Tibial nerve (tissue), 4 donors: ENCODE data around the gene CADPS. TPM values are rescaled to one million over a fixed set of nuclear protein-coding genes. Genes with fewer than 3 reads are reported as not detected.

Experiments
- DNase-seq, 2 donors: peaks; one replicate each; pipeline ENCODE4 v3.0.0-alpha.2; 2019; ENCODE audit warnings: low spot score in 2 of 2
- H3K27ac ChIP-seq, 4 donors: fragments of 200-600 bp; sonication (generic) in 3 of 4; one replicate each; pipeline ENCODE4 v1.5.1; 2017 to 2019; ENCODE audit warnings: mild to moderate bottlenecking in 1 of 4
- H3K27me3 ChIP-seq, 2 donors: fragments of 200-600 bp; sonication (generic) in 1 of 2; one replicate each; pipeline versions ENCODE4 v1.5.1 to v1.6.0; 2017 to 2019
- H3K36me3 ChIP-seq, 3 donors: fragments of 200-600 bp; sonication (generic); one replicate each; pipeline ENCODE4 v1.5.1; 2018 to 2019
- H3K4me1 ChIP-seq, 4 donors: fragments of 200-600 bp; sonication (generic) in 3 of 4; one replicate each; pipeline ENCODE4 v1.5.1; 2017 to 2019
- H3K4me3 ChIP-seq, 4 donors: fragments of 200-600 bp; sonication (generic) in 3 of 4; one replicate each; pipeline ENCODE4 v1.5.1; 2017 to 2019; ENCODE audit warnings: mild to moderate bottlenecking in 1 of 4, moderate library complexity in 1 of 4
- H3K9me3 ChIP-seq, 4 donors: fragments of 200-600 bp; sonication (generic) in 3 of 4; one replicate each; pipeline ENCODE4 v1.5.1; 2017 to 2019
- EP300 ChIP-seq, 2 donors: sonication (generic); formaldehyde crosslinking; IDR thresholded peaks; one replicate each; pipeline ENCODE4 v1.6.1; 2017; ENCODE audit warnings: antibody characterized with exemption in 2 of 2, mild to moderate bottlenecking in 1 of 2
- POLR2A ChIP-seq, 2 donors: fragments of 450-650 bp; IDR thresholded peaks; one replicate each; pipeline ENCODE4 v1.6.1; 2017; ENCODE audit warnings: antibody characterized with exemption in 2 of 2, mild to moderate bottlenecking in 2 of 2, moderate library complexity in 2 of 2
- WGBS, 2 donors: methylation state at CpG; one replicate each; pipeline ENCODE4 v1.1.5; 2018; 5-methylcytosine and 5-hydroxymethylcytosine counted together
- total RNA-seq, 4 donors: library from RNA; depleted of rRNA; stranded (reverse); fragments of >200 nt; gene quantifications; one replicate each; pipeline ENCODE4 v1.1.0, GENCODE V29; 2016
- TF ChIP-seq, protein P1 (sequence below), 5 experiments: fragments of 200-600 bp in 3 of 5; fragments of 450-650 bp in 2 of 5; sonication (generic) in 3 of 5; IDR thresholded peaks; one replicate each; pipeline ENCODE4 v1.5.1; 2016 to 2019; ENCODE audit warnings: antibody characterized with exemption in 5 of 5, mild to moderate bottlenecking in 3 of 5, moderate library complexity in 2 of 5

The CADPS gene
- total RNA-seq, 4 donors from 2014 or later, result 16.2 to 16.7 TPM; not detected in 2

DNA sequence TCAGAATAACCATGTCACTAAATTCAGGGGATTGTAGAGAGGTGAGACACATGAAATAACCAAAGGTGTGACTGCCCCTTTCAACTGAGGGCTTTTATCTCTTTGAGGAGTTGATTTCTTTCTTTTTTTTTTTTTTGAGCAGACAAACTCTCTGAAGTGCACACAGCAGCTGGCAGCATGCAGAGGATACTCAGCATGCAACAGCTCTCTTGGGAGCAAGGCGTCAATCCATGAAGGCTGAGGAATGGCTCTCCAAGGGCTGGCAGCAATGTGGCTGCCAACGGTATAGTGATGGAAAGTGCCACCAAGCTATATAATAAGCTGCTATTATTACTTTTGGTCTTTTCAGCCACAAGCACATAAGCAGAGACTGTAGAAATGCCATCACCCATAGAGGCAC, 275.2 kb downstream of the CADPS start:
- Histone ChIP-seq H3K4me3 (no peak overlapping the region), H3K36me3 (no peaks in the 10 kb centered on the region), H3K4me1 (peaks cover 0 to 5% (median 0%) of the 10 kb centered on the region in 4 donors), H3K27ac (no peak overlapping the region), H3K9me3 (no peaks in the 10 kb centered on the region), H3K27me3 (no peaks in the 10 kb centered on the region)
- 73 to 83% methylated on average over 2 of the region's 2 CpGs for WGBS, 2 donors
- TF ChIP-seq POLR2A (IDR thresholded peaks at IDR 0.05) (no peak), EP300 (IDR thresholded peaks at IDR 0.05) (no peak)
- TF ChIP-seq, protein P1, sequence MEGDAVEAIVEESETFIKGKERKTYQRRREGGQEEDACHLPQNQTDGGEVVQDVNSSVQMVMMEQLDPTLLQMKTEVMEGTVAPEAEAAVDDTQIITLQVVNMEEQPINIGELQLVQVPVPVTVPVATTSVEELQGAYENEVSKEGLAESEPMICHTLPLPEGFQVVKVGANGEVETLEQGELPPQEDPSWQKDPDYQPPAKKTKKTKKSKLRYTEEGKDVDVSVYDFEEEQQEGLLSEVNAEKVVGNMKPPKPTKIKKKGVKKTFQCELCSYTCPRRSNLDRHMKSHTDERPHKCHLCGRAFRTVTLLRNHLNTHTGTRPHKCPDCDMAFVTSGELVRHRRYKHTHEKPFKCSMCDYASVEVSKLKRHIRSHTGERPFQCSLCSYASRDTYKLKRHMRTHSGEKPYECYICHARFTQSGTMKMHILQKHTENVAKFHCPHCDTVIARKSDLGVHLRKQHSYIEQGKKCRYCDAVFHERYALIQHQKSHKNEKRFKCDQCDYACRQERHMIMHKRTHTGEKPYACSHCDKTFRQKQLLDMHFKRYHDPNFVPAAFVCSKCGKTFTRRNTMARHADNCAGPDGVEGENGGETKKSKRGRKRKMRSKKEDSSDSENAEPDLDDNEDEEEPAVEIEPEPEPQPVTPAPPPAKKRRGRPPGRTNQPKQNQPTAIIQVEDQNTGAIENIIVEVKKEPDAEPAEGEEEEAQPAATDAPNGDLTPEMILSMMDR (IDR thresholded peaks at IDR 0.05), result no peak
- DNase-seq, result no peak

DNA sequence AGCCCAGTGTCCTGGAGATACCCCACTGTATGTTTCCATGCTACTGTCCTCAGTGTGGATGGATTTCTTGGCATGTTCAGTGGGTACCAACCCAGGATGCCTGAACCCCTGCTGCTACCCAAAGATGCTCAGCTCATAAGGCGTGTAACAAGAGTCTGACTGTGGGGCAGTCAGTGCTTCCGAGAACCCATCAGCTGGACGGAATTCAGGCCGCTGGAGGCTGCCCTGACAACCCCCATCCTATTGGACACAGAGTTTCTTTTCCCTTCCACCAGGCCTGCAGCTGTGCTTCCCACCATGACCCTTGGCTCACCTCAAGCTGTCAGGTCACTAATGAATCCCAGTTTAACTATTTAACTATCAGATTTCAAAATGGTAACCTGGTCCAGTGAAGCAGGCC, 277.7 kb downstream of the CADPS start:
- H3K36me3 ChIP-seq, result no peaks in the 10 kb centered on the region
- no peak overlapping the region for H3K4me3 ChIP-seq
- no peaks in the 10 kb centered on the region for H3K27me3 ChIP-seq
- WGBS, 2 donors, result 43 to 79% methylated on average over 4 of the region's 4 CpGs
- no peak overlapping the region for H3K27ac ChIP-seq
- DNase-seq, result no peak
- H3K9me3 ChIP-seq, result no peaks in the 10 kb centered on the region
- H3K4me1 ChIP-seq, result no peaks in the 10 kb centered on the region
- TF ChIP-seq, protein P1 (IDR thresholded peaks at IDR 0.05), result no peak
- TF ChIP-seq POLR2A (IDR thresholded peaks at IDR 0.05) (no peak), EP300 (IDR thresholded peaks at IDR 0.05) (no peak)

DNA sequence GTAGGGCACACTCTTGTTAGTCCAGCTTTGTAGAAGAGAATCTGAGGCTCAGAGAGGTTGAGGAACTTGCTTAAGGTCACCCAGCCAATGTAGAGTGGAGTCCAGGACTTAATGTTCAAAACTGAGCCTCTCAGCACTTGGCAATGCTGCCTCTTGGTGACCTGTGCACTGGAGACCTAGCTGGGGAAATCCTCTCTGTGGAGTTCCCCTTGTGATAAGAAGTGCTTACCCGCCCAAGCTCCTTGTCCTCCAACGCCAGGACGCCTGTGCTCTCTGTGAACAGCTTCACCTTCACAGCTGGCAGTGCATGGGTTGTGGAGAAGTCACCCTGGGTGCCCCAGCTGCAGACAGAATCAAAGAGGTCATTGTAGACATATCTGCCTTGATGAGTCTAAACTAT, 282.8 kb downstream of the CADPS start:
- H3K36me3 ChIP-seq, result no peaks in the 10 kb centered on the region
- H3K27me3 ChIP-seq, result no peaks in the 10 kb centered on the region
- TF ChIP-seq, protein P1 (IDR thresholded peaks at IDR 0.05), result no peak
- TF ChIP-seq EP300 (IDR thresholded peaks at IDR 0.05) (no peak), POLR2A (IDR thresholded peaks at IDR 0.05) (no peak)
- 64% methylated on average over 3 of the region's 3 CpGs; no CpG with 5 or more reads in 1 of the 2 donors for WGBS, 2 donors
- no peaks in the 10 kb centered on the region for H3K9me3 ChIP-seq
- no peak overlapping the region for H3K4me3 ChIP-seq
- no peaks in the 10 kb centered on the region for H3K4me1 ChIP-seq
- no peak for DNase-seq
- no peak overlapping the region for H3K27ac ChIP-seq

DNA sequence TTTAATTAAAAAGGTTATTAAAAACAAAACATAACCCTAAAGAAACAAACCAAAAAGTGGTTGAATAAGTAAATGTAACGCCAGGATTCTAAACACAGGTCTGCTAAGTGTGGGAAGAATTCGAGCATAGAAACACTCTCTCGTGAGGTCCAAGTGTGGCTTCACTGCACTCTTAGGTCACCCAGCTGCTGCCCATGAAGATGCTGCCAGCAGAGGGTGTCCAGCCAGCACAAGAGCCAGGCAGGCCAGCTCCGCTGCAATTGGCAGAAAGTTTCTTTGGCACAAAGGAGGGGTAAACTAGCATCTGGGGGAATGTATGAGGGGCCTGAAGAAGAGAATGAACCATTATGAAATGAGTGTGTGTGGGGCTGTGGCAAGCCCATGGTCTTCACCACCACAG, 286.1 kb downstream of the CADPS start:
- 72% methylated on average over 4 of the region's 4 CpGs for WGBS, 2 donors
- H3K27ac ChIP-seq, result no peak overlapping the region

DNA sequence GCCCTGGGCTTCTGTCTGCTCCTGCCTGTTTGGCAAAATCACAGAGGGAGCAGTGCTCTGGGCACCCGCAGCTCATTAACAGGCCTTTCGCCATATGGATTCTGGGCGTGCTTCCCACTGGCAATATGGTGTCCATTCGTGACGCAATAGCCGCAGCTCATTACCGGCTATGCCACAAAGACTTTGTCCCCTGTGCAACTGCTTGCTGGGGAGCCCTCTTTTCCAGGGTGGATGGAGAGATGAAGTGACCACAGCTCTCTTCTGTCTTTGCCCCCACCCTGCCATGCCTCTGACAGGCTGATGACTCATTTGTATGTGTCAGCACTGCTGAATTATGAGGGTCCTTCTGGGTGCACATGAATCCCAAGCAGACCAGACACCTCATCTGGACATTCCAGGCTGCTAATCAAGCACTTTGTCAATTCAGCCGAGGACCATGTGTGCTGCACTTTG, 287.6 kb downstream of the CADPS start:
- WGBS, 2 donors, result 89 to 95% methylated on average over 7 to 8 of the region's 8 CpGs

More for the DNA sequence above, 286.1 kb downstream of the CADPS start:
- no peak overlapping the region for H3K4me3 ChIP-seq
- no peaks in the 10 kb centered on the region for H3K4me1 ChIP-seq
- H3K36me3 ChIP-seq, result no peaks in the 10 kb centered on the region
- H3K9me3 ChIP-seq, result no peaks in the 10 kb centered on the region
- no peak for TF ChIP-seq POLR2A (IDR thresholded peaks at IDR 0.05)
- TF ChIP-seq, protein P1 (IDR thresholded peaks at IDR 0.05), result no peak
- no peaks in the 10 kb centered on the region for H3K27me3 ChIP-seq
- DNase-seq, result no peak

More for the DNA sequence above, 287.6 kb downstream of the CADPS start:
- no peak for DNase-seq
- no peaks in the 10 kb centered on the region for H3K27me3 ChIP-seq
- H3K4me3 ChIP-seq, result no peak overlapping the region
- H3K9me3 ChIP-seq, result no peaks in the 10 kb centered on the region
- TF ChIP-seq, protein P1 (IDR thresholded peaks at IDR 0.05), result no peak
- TF ChIP-seq POLR2A (IDR thresholded peaks at IDR 0.05), result no peak
- no peak for TF ChIP-seq EP300 (IDR thresholded peaks at IDR 0.05)
- no peaks in the 10 kb centered on the region for H3K36me3 ChIP-seq
- no peak overlapping the region for H3K27ac ChIP-seq
- no peaks in the 10 kb centered on the region for H3K4me1 ChIP-seq
